Measurements from ENCODE around the gene TMEM132C. TPM values are rescaled to one million over a fixed set of nuclear protein-coding genes. Genes with fewer than 3 reads are reported as not detected.

Gene TMEM132C
- total and polyA plus RNA-seq, 2 donors (not counting 1 experiment from before 2014, with no cell fraction given), result not detected

- Mint-ChIP-seq H3K4me3 (no peak overlapping the region), H3K4me1 (no peaks in the 10 kb centered on the region), H3K27ac (no peak overlapping the region), H3K9me3 (ENCODE audit: insufficient read depth) (peaks cover 5% of the 10 kb centered on the region), H3K27me3 (peaks cover 7% of the 10 kb centered on the region)
- Histone ChIP-seq H3K36me3 (replicated peaks in 1 of 2; ENCODE audit: control extremely low read depth in 1 of 2, control insufficient read depth in 1 of 2, extremely low read depth in 1 of 2, insufficient read depth in 2 of 2, low read length in 1 of 2) (no peaks in the 10 kb centered on the region), H3K4me3 (ENCODE audit: control extremely low read depth in 1 of 5, extremely low read depth in 1 of 5, insufficient read depth in 1 of 5, low read depth in 2 of 5, low read length in 4 of 5) (no peak overlapping the region), H3K4me2 (replicated peaks; ENCODE audit: low read depth, low read length, poor library complexity, severe bottlenecking) (no peak overlapping the region), H3K4me1 (ENCODE audit: control insufficient read depth in 2 of 2, insufficient read depth in 2 of 2, low read length in 2 of 2) (no peaks in the 10 kb centered on the region), H2AFZ (ENCODE audit: insufficient read depth, low read depth, low read length, poor library complexity, severe bottlenecking) (no peak overlapping the region), H3K27me3 (replicated peaks in 1 of 4; ENCODE audit: control extremely low read depth in 1 of 4, control insufficient read depth in 3 of 4, insufficient read depth in 4 of 4, low read length in 3 of 4) (no peaks in the 10 kb centered on the region), H3K9me3 (ENCODE audit: control extremely low read depth in 1 of 3, control insufficient read depth in 2 of 3, insufficient read depth in 1 of 3, low read length in 2 of 3) (peaks cover 0 to 14% (median 0%) of the 10 kb centered on the region in 3 donors), H4K20me1 (ENCODE audit: control insufficient read depth, insufficient read depth, low read length, poor library complexity, severe bottlenecking) (no peaks in the 10 kb centered on the region), H3K9ac (ENCODE audit: low read length) (no peak overlapping the region), H3K27ac (ENCODE audit: low read length in 2 of 2) (no peak overlapping the region), H3K79me2 (ENCODE audit: control insufficient read depth, insufficient read depth, low read length) (no peaks in the 10 kb centered on the region)
- DNase-seq (no peak), ATAC-seq (ENCODE audit: low read depth) (no peak)
- intact Hi-C loops (cut with micrococcal nuclease), result no loop called here
- ChIA-PET CTCF (no interaction called here), POLR2A (no interaction called here)
- 28% methylated on average over 3 of the region's 10 CpGs for WGBS (ENCODE audit: insufficient coverage)
- TF ChIP-seq EZH2 (IDR thresholded peaks at IDR 0.05; ENCODE audit: borderline replicate concordance, insufficient read depth, low read depth, low read length, poor library complexity, severe bottlenecking) (no peak), CTCF (IDR thresholded peaks at IDR 0.05) (no peak)
Observed at GRCh38 chr12:128337431-128338170, 70.6 kb downstream of the TMEM132C start.

- Histone ChIP-seq H3K27me3 (replicated peaks in 1 of 4; ENCODE audit: control extremely low read depth in 1 of 4, control insufficient read depth in 3 of 4, insufficient read depth in 4 of 4, low read length in 3 of 4) (no peaks in the 10 kb centered on the region), H4K20me1 (ENCODE audit: control insufficient read depth, insufficient read depth, low read length, poor library complexity, severe bottlenecking) (no peaks in the 10 kb centered on the region), H3K36me3 (replicated peaks in 1 of 2; ENCODE audit: control extremely low read depth in 1 of 2, control insufficient read depth in 1 of 2, extremely low read depth in 1 of 2, insufficient read depth in 2 of 2, low read length in 1 of 2) (no peaks in the 10 kb centered on the region), H3K79me2 (ENCODE audit: control insufficient read depth, insufficient read depth, low read length) (no peaks in the 10 kb centered on the region), H3K4me2 (replicated peaks; ENCODE audit: low read depth, low read length, poor library complexity, severe bottlenecking) (no peak overlapping the region), H3K27ac (ENCODE audit: low read length in 2 of 2) (no peak overlapping the region), H3K9ac (ENCODE audit: low read length) (no peak overlapping the region), H3K4me1 (ENCODE audit: control insufficient read depth in 2 of 2, insufficient read depth in 2 of 2, low read length in 2 of 2) (no peaks in the 10 kb centered on the region), H2AFZ (ENCODE audit: insufficient read depth, low read depth, low read length, poor library complexity, severe bottlenecking) (no peak overlapping the region), H3K9me3 (ENCODE audit: control extremely low read depth in 1 of 3, control insufficient read depth in 2 of 3, insufficient read depth in 1 of 3, low read length in 2 of 3) (peaks cover 0 to 16% (median 0%) of the 10 kb centered on the region in 3 donors), H3K4me3 (ENCODE audit: control extremely low read depth in 1 of 5, extremely low read depth in 1 of 5, insufficient read depth in 1 of 5, low read depth in 2 of 5, low read length in 4 of 5) (no peak overlapping the region)
- Mint-ChIP-seq H3K4me3 (no peak overlapping the region), H3K4me1 (no peaks in the 10 kb centered on the region), H3K27me3 (peaks cover 7% of the 10 kb centered on the region), H3K9me3 (ENCODE audit: insufficient read depth) (peaks cover 5% of the 10 kb centered on the region), H3K27ac (no peak overlapping the region)
- no peak for ATAC-seq (ENCODE audit: low read depth)
- CTCF ChIA-PET, result no interaction called here
- 35% methylated on average over 5 of the region's 9 CpGs for WGBS (ENCODE audit: insufficient coverage)
- DNase-seq, result no peak
- no peak for TF ChIP-seq EZH2 (IDR thresholded peaks at IDR 0.05; ENCODE audit: borderline replicate concordance, insufficient read depth, low read depth, low read length, poor library complexity, severe bottlenecking)
- no peak for TF ChIP-seq CTCF (IDR thresholded peaks at IDR 0.05)
- POLR2A ChIA-PET, result no interaction called here
- intact Hi-C loops (cut with micrococcal nuclease), result no loop called here
Observed at GRCh38 chr12:128338386-128339125, 71.6 kb downstream of the TMEM132C start.

All from B cell (primary cell).